Mammary microvascular endothelial cell (primary cell): ENCODE data around the gene MYOG. TPM values are rescaled to one million over a fixed set of nuclear protein-coding genes. Genes with fewer than 3 reads are reported as not detected.

Source experiments
- total RNA-seq: library from RNA; depleted of rRNA; stranded (reverse); fragments of >200 nt; gene quantifications from 2 replicates; pipeline ENCODE4 v1.2.3, GENCODE V29; 2015

MYOG gene
- total RNA-seq = not detected in 2 replicates

GRCh38 chr1:203085528-203086406 is at the start of gene MYOG:
Gene MYOG, minus strand, starts transcription at chr1:203086012. Its CDS starts 51 bp downstream, at chr1:203085961.

DNA sequence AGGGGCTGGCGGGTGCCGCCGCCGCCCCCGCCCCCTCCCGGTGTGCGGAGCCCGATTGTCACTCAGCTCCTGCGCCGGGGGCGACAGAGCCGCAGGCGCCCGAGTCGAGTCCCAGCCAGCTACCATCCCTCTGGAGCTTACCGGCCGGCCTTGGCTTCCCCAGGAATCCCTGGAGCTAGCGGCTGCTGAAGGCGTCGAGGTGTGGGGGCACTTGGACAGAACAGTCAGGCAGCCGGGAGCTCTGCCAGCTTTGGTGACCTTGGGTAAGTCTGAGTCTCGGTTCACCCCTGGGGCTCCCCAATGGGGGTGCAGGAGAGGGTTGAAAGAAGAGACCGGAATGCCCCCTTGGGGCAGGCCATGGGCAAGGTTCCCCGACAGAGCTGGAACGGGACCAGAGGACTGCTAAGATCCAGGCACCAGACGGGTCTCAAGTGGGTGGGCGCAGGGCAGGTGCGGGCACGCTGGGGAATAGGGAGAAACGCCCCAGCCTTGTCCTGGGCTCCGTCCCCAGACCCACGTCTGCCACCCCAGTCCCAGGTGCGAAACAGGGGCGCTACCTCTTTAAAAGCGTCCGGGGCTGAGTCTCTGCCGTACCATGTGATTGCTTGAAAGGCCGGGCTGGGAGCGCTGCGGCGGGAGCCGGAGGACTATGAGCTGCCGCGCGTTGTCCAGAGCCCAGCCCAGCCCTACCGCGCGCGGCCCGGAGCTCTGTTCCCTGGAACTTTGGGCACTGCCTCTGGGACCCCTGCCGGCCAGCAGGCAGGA is 42.0 kb upstream of the MYOG start, which contains the start of gene ADORA1:
Gene ADORA1, plus strand, starts transcription at position 61 of the 765 bp plus-strand sequence. CDS start 1,116 bp downstream, outside the sequence.

Other genes with a start within 250 kb of the MYOG start
- gene RABIF, start 196.9 kb downstream of the MYOG start, total RNA-seq = 9.5 and 10.2 TPM in 2 replicates
- 18.7 and 21.1 TPM in 2 replicates for gene KLHL12, start 158.8 kb downstream of the MYOG start, total RNA-seq
- gene ADIPOR1, start 127.7 kb downstream of the MYOG start, total RNA-seq = 77.1 and 83.2 TPM in 2 replicates
- gene CYB5R1, start 118.8 kb downstream of the MYOG start, total RNA-seq = 21.3 and 27.8 TPM in 2 replicates
- gene TMEM183A, start 78.6 kb downstream of the MYOG start, total RNA-seq = 75.2 and 77.9 TPM in 2 replicates
- gene PPFIA4, start 59.5 kb downstream of the MYOG start, total RNA-seq = under 0.01 TPM in 2 replicates
- gene ADORA1, start 41.7 kb upstream of the MYOG start, total RNA-seq = not detected in 2 replicates
- gene MYBPH, start 89.8 kb upstream of the MYOG start, total RNA-seq = not detected in 2 replicates
- gene CHI3L1, start 100.7 kb upstream of the MYOG start, total RNA-seq = not detected in 2 replicates
- gene CHIT1, start 143.7 kb upstream of the MYOG start, total RNA-seq = not detected in 2 replicates
- gene BTG2, start 219.5 kb upstream of the MYOG start, total RNA-seq = 20.5 and 26.0 TPM in 2 replicates